Measurements from ENCODE around the gene ESR1. TPM values are rescaled to one million over a fixed set of nuclear protein-coding genes. Genes with fewer than 3 reads are reported as not detected.
"Not testable (repeated sequence)": the region's sequence is repeated elsewhere in the genome, so short reads cannot be mapped to it uniquely, and the experiment has no call there.

The ESR1 gene
- total and polyA plus RNA-seq, 2 experiments from 2014 or later = 0.09 TPM; not detected in 1

DNA sequence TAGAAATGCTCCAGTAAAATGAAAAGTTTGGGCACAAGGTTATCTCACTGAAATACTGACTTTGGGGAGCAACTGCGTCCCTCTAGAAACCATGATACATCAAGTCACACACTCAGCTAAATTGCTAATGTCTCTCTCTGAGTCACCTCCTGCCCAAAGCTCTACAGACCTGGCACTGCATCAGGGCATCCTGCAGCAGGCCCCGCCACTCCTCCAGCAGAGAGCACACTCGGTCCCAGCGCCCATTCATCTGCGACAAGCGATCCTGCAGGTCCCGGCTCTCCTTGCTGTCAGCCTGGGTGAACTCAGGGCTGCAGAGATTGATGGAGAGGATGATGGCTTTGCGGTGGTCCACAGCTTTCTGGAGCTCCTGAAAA is 329.0 kb downstream of the ESR1 start:
- DNase-seq = peak; percentile 12
- no peak overlapping the region for H3K27ac ChIP-seq
- no peaks in the 10 kb centered on the region for H3F3A ChIP-seq (ENCODE audit: insufficient read depth)
- in situ Hi-C loops (cut with MboI) = no loop called here
- H2AFZ ChIP-seq = no peak overlapping the region
- no peaks in the 10 kb centered on the region for H3K79me2 ChIP-seq (ENCODE audit: insufficient read depth)
- no peaks in the 10 kb centered on the region for H4K20me1 ChIP-seq (ENCODE audit: insufficient read depth)
- no peaks in the 10 kb centered on the region for H3K9me2 ChIP-seq (ENCODE audit: insufficient read depth)
- peaks cover 79% of the 10 kb centered on the region for H3K36me3 ChIP-seq (ENCODE audit: low read depth)
- WGBS, 2 experiments (ENCODE audit: low coverage in 1 of 2, low lambda C conversion rate in 2 of 2, missing lambda C conversion rate in 2 of 2) = 87 to 89% methylated on average over 8 of the region's 8 CpGs
- no peaks in the 10 kb centered on the region for H3K4me1 ChIP-seq (ENCODE audit: insufficient read depth)
- no peak overlapping the region for H3K4me3 ChIP-seq
- no peak overlapping the region for H3K9ac ChIP-seq
- H3K9me3 ChIP-seq (ENCODE audit: low read depth) = no peaks in the 10 kb centered on the region
- TF ChIP-seq EZH2phosphoT487 (IDR thresholded peaks at IDR 0.05; ENCODE audit: insufficient read depth, low read depth) (no peak), EZH2 (IDR thresholded peaks at IDR 0.05; ENCODE audit: insufficient read depth, poor library complexity, severe bottlenecking) (no peak)
- H3K4me2 ChIP-seq (ENCODE audit: unreplicated experiment) = no peak overlapping the region
- no peaks in the 10 kb centered on the region for H3K27me3 ChIP-seq (replicated peaks; ENCODE audit: insufficient read depth)

DNA sequence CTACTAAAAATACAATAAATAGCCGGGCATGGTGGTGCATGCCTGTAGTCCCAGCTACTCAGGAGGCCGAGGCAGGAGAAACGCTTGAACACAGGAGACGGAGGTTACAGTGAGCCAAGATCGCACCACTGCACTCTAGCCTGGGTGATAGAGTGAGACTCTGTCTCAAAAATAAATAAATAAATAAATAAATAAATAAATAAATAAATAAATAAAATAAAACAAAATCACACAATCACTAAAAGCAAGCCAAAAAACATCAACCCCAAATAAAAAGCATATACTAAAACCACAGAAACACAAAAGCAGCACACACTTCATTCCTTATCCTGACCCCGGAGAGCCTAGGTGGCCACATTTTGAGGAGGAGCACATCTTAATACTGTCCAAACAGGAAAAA is 330.9 kb downstream of the ESR1 start:
- H3K79me2 ChIP-seq (ENCODE audit: insufficient read depth); H3K4me2 ChIP-seq (ENCODE audit: unreplicated experiment); H4K20me1 ChIP-seq (ENCODE audit: insufficient read depth); H3K9me2 ChIP-seq (ENCODE audit: insufficient read depth); H3K27ac ChIP-seq; H3K9me3 ChIP-seq (ENCODE audit: low read depth); H3K4me3 ChIP-seq; H3K4me1 ChIP-seq (ENCODE audit: insufficient read depth); DNase-seq; H2AFZ ChIP-seq; H3K27me3 ChIP-seq (replicated peaks; ENCODE audit: insufficient read depth); in situ Hi-C loops (cut with MboI); H3K9ac ChIP-seq; H3F3A ChIP-seq (ENCODE audit: insufficient read depth): not testable (repeated sequence)
- H3K36me3 ChIP-seq (ENCODE audit: low read depth) = peaks cover 80% of the 10 kb centered on the region
- WGBS, 2 experiments (ENCODE audit: low coverage in 1 of 2, low lambda C conversion rate in 2 of 2, missing lambda C conversion rate in 2 of 2) = 97 to 98% methylated on average over 6 of the region's 6 CpGs

DNA sequence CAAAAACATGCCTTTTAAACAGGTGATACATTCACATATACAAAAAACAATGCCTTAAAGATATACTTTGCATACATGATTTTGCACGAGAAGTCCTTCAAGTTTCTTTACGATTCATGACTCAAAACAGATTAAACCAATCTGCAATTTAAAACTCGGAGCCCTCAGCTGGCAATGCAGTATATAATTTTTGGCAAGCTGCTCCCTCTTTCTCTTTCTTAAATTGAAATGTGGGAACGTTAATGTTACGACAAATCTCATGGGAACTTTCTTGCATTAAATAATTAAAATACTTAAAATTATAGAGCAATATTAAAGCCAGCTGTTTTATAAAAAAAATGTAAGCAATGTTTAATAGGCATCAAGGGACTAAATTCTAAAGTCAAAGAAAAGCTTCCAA is 334.6 kb downstream of the ESR1 start:
- H3K36me3 ChIP-seq (ENCODE audit: low read depth) = peaks cover 64% of the 10 kb centered on the region
- H2AFZ ChIP-seq = no peak overlapping the region
- H4K20me1 ChIP-seq (ENCODE audit: insufficient read depth) = no peaks in the 10 kb centered on the region
- no peaks in the 10 kb centered on the region for H3K79me2 ChIP-seq (ENCODE audit: insufficient read depth)
- DNase-seq = no peak
- in situ Hi-C loops (cut with MboI) = no loop called here
- H3K4me1 ChIP-seq (ENCODE audit: insufficient read depth) = peaks cover 9% of the 10 kb centered on the region; the same call in 1 of the 2 replicates
- no peak overlapping the region for H3K4me2 ChIP-seq (ENCODE audit: unreplicated experiment)
- H3K9me2 ChIP-seq (ENCODE audit: insufficient read depth) = no peaks in the 10 kb centered on the region
- H3F3A ChIP-seq (ENCODE audit: insufficient read depth) = peaks cover 9% of the 10 kb centered on the region; the same call in 1 of the 2 replicates
- no peaks in the 10 kb centered on the region for H3K27me3 ChIP-seq (replicated peaks; ENCODE audit: insufficient read depth)
- no peak overlapping the region for H3K4me3 ChIP-seq
- TF ChIP-seq EZH2 (IDR thresholded peaks at IDR 0.05; ENCODE audit: insufficient read depth, poor library complexity, severe bottlenecking) (no peak), EZH2phosphoT487 (IDR thresholded peaks at IDR 0.05; ENCODE audit: insufficient read depth, low read depth) (no peak)
- no peaks in the 10 kb centered on the region for H3K9me3 ChIP-seq (ENCODE audit: low read depth)
- whole genome bisulfite sequencing, 2 experiments (ENCODE audit: low coverage in 1 of 2, low lambda C conversion rate in 2 of 2, missing lambda C conversion rate in 2 of 2) = 41 to 46% methylated on average over 5 of the region's 5 CpGs
- H3K27ac ChIP-seq = no peak overlapping the region
- H3K9ac ChIP-seq = no peak overlapping the region

DNA sequence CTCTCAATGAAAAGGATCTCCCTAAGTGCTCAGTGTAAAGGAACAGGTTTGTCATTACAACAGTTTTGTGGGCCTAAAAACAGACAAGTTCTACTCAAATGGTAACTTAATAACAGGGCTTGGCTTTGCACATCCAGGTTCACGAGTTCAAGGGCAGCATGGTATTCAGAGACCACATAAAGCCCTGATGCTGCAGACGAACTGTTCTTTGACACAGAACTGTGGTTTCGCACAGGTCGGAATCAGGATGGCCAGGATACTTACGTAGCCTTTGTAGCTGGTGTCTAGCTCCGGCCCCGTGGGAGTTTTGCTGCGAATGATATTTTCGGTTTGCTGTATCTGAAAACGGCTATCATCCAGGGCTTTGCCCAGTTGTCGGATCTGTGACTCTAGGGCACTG is 335.9 kb downstream of the ESR1 start:
- H2AFZ ChIP-seq = no peak overlapping the region
- DNase-seq = no peak
- no peak overlapping the region for H3K4me2 ChIP-seq (ENCODE audit: unreplicated experiment)
- no peaks in the 10 kb centered on the region for H3K9me3 ChIP-seq (ENCODE audit: low read depth)
- H3K27ac ChIP-seq = no peak overlapping the region
- peaks cover 10% of the 10 kb centered on the region; the same call in 1 of the 2 replicates for H3F3A ChIP-seq (ENCODE audit: insufficient read depth)
- no peak for TF ChIP-seq EZH2 (IDR thresholded peaks at IDR 0.05; ENCODE audit: insufficient read depth, poor library complexity, severe bottlenecking)
- TF ChIP-seq EZH2phosphoT487 (IDR thresholded peaks at IDR 0.05; ENCODE audit: insufficient read depth, low read depth) = no peak
- H3K4me3 ChIP-seq = no peak overlapping the region
- H3K9me2 ChIP-seq (ENCODE audit: insufficient read depth) = no peaks in the 10 kb centered on the region
- H3K79me2 ChIP-seq (ENCODE audit: insufficient read depth) = no peaks in the 10 kb centered on the region
- no peak overlapping the region for H3K9ac ChIP-seq
- H3K4me1 ChIP-seq (ENCODE audit: insufficient read depth) = peaks cover 9% of the 10 kb centered on the region; the same call in 1 of the 2 replicates
- no peaks in the 10 kb centered on the region for H3K27me3 ChIP-seq (replicated peaks; ENCODE audit: insufficient read depth)
- in situ Hi-C loops (cut with MboI) = no loop called here
- 97 to 98% methylated on average over 11 of the region's 11 CpGs for WGBS, 2 experiments (ENCODE audit: low coverage in 1 of 2, low lambda C conversion rate in 2 of 2, missing lambda C conversion rate in 2 of 2)
- peaks cover 63% of the 10 kb centered on the region for H3K36me3 ChIP-seq (ENCODE audit: low read depth)
- H4K20me1 ChIP-seq (ENCODE audit: insufficient read depth) = no peaks in the 10 kb centered on the region

DNA sequence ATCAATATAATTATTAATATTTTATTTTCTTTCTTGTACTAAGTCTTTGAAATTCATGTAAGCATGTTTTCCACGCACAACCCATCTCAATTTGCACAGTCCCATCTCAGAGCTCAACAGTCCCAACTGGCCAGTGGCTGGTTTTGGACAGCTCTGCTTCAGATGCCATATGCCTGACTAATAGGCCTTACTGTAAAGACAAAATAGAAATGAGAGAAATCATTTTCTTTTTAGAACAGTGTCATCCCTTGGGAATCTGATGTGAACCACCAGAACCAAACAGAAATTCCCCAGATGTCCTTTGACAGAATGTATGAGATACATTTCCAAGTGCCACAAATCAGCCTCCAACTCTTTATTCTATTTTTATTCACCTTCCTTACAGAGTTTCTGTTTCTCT is 338.9 kb downstream of the ESR1 start:
- Histone ChIP-seq H3K4me1 (ENCODE audit: insufficient read depth) (peaks cover 9% of the 10 kb centered on the region; the same call in 1 of the 2 replicates), H3K36me3 (ENCODE audit: low read depth) (peaks cover 75% of the 10 kb centered on the region), H3K27ac (no peak overlapping the region), H3K9ac (no peak overlapping the region), H3K9me2 (ENCODE audit: insufficient read depth) (no peaks in the 10 kb centered on the region), H4K20me1 (ENCODE audit: insufficient read depth) (no peaks in the 10 kb centered on the region), H3K79me2 (ENCODE audit: insufficient read depth) (no peaks in the 10 kb centered on the region), H3K4me3 (no peak overlapping the region), H2AFZ (no peak overlapping the region), H3K9me3 (ENCODE audit: low read depth) (no peaks in the 10 kb centered on the region), H3K27me3 (replicated peaks; ENCODE audit: insufficient read depth) (no peaks in the 10 kb centered on the region), H3K4me2 (ENCODE audit: unreplicated experiment) (peak overlapping the region; percentile 9), H3F3A (ENCODE audit: insufficient read depth) (peaks cover 14% of the 10 kb centered on the region; the same call in 1 of the 2 replicates)
- 61 to 88% methylated on average over 1 of the region's 1 CpG for WGBS, 2 experiments (ENCODE audit: low coverage in 1 of 2, low lambda C conversion rate in 2 of 2, missing lambda C conversion rate in 2 of 2)
- TF ChIP-seq EZH2phosphoT487 (IDR thresholded peaks at IDR 0.05; ENCODE audit: insufficient read depth, low read depth) (no peak), EZH2 (IDR thresholded peaks at IDR 0.05; ENCODE audit: insufficient read depth, poor library complexity, severe bottlenecking) (no peak)
- in situ Hi-C loops (cut with MboI) = no loop called here
- peak; percentile 89 for DNase-seq
